ENCODE data around the gene TBL3.

DNA sequence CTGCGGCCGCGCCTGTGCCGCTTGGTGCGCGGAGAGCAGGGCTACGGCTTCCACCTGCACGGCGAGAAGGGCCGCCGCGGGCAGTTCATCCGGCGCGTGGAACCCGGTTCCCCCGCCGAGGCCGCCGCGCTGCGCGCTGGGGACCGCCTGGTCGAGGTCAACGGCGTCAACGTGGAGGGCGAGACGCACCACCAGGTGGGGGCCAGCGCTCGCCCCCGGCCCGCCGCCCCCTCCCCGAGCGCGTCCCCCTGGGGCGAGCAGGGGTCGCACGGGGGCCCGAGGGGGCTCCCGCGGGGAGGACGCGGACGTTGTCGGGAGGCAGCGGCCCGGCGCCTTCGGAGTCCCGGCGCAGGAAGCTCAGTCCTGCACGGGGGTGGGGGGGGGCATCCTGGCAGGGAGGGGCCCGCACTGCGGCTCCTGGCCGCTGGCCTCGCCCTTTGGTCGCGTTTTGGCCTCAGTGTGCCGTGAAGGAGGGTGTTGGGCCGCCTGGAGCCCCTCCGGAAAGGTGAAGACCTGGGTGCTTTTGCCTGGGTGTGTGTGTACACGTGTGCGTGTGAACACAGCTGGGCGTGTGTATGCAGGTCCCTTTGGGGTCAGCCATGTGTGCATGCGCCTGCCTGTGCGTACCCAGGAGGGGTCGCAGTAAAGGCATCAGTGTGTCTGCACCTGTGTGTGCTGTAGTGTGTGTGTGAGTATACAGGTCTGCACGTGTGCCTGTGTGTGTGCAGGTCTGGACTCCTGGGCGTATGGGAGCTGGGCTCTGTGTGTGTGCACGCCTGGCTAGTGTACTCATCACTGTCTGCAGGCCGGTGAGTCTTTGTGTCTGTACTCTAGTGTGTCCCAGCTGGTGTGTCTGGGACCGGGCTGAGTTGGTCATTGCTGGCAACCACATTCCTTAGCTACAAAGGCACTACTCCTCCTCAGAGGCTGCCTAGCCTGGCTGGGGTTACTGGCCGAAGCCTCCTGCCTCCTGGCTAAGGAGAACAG is 55.5 kb downstream of the TBL3 start:
- TF ChIP-seq TAF1 (IDR thresholded peaks at IDR 0.05; ENCODE audit: borderline replicate concordance, insufficient read depth, low read length) (no peak), POLR2AphosphoS5 (IDR thresholded peaks at IDR 0.05; ENCODE audit: low read depth, low read length) (no peak)
- TF ChIP-seq, protein P1, sequence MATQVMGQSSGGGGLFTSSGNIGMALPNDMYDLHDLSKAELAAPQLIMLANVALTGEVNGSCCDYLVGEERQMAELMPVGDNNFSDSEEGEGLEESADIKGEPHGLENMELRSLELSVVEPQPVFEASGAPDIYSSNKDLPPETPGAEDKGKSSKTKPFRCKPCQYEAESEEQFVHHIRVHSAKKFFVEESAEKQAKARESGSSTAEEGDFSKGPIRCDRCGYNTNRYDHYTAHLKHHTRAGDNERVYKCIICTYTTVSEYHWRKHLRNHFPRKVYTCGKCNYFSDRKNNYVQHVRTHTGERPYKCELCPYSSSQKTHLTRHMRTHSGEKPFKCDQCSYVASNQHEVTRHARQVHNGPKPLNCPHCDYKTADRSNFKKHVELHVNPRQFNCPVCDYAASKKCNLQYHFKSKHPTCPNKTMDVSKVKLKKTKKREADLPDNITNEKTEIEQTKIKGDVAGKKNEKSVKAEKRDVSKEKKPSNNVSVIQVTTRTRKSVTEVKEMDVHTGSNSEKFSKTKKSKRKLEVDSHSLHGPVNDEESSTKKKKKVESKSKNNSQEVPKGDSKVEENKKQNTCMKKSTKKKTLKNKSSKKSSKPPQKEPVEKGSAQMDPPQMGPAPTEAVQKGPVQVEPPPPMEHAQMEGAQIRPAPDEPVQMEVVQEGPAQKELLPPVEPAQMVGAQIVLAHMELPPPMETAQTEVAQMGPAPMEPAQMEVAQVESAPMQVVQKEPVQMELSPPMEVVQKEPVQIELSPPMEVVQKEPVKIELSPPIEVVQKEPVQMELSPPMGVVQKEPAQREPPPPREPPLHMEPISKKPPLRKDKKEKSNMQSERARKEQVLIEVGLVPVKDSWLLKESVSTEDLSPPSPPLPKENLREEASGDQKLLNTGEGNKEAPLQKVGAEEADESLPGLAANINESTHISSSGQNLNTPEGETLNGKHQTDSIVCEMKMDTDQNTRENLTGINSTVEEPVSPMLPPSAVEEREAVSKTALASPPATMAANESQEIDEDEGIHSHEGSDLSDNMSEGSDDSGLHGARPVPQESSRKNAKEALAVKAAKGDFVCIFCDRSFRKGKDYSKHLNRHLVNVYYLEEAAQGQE (IDR thresholded peaks at IDR 0.05; ENCODE audit: insufficient read depth in 1 of 2, low read depth in 2 of 2, low read length in 2 of 2), result 0 out of 4 replicates have a peak, but pooled peaks of 1 of the 2 experiments have one; percentile 32
